K562 (cell line): ENCODE data around the gene TRIM26. TPM values are rescaled to one million over a fixed set of nuclear protein-coding genes. Genes with fewer than 3 reads are reported as not detected.

Experiments
- CBFB ChIP-seq: sonication (generic); formaldehyde crosslinking; IDR thresholded peaks from 2 replicates; pipeline ENCODE4 v1.4.0; 2020; ENCODE audit warnings: mild to moderate bottlenecking, missing genetic modification reagents
- DEAF1 ChIP-seq: fragments of 450-650 bp; formaldehyde crosslinking; IDR thresholded peaks from 2 replicates; pipeline ENCODE4 v1.4.0; 2020; ENCODE audit warnings: mild to moderate bottlenecking, moderate library complexity
- NR2C2 ChIP-seq, 2 experiments: fragments of 200-800 bp in 1 of 2; sonication (Bioruptor generic) in 1 of 2; sonication (generic) in 1 of 2; formaldehyde crosslinking in 1 of 2; IDR thresholded peaks; 2 replicates each; pipeline versions ENCODE4 v1.6.1 to v1.8.0; 2016 to 2022; ENCODE audit warnings: mild to moderate bottlenecking in 1 of 2, missing compliant biosample characterization in 1 of 2, missing genetic modification characterization in 1 of 2, missing genetic modification reagents in 1 of 2
- PRDM10 ChIP-seq: fragments of 450-650 bp; IDR thresholded peaks from 2 replicates; pipeline ENCODE4 v1.6.1; 2018; ENCODE audit not compliant: partially characterized antibody
- RBM15 ChIP-seq: fragments of 200-400 bp; formaldehyde crosslinking; IDR thresholded peaks from 2 replicates; pipeline ENCODE4 v1.6.1; 2018; ENCODE audit warnings: mild to moderate bottlenecking, low read length, moderate library complexity; ENCODE audit not compliant: insufficient read depth
- STAT5A ChIP-seq: IDR thresholded peaks from 2 replicates; pipeline ENCODE4 v1.6.1; 2012; ENCODE audit warnings: low read length, inconsistent platforms, borderline replicate concordance
- TAF1 ChIP-seq: IDR thresholded peaks from 2 replicates; pipeline ENCODE4 v1.6.1; 2011; ENCODE audit warnings: mild to moderate bottlenecking, low read length, moderate library complexity; ENCODE audit not compliant: insufficient read depth, control insufficient read depth, severe bottlenecking; ENCODE audit errors: extremely low read depth
- TAF15 ChIP-seq: fragments of 200-400 bp; formaldehyde crosslinking; IDR thresholded peaks from 2 replicates; pipeline ENCODE4 v1.6.1; 2017; ENCODE audit warnings: mild to moderate bottlenecking, low read depth, low read length, moderate library complexity
- ZNF41 ChIP-seq: fragments of 250-450 bp; sonication (Bioruptor Pico); conservative IDR thresholded peaks from 2 replicates; pipeline ENCODE4 v1.4.0; 2020; ENCODE audit warnings: mild to moderate bottlenecking
- polyA plus RNA-seq, 8 experiments: library from polyadenylated mRNA; depleted of rRNA in 4 of 8; stranded (reverse) in 5 of 8; unstranded in 3 of 8; fragments of >200 nt; fragmentation: Nextera tagmentation in 2 of 8; fragmentation: Illumina TruSeq in 1 of 8; extraction: Ambion mirVana in 2 of 8; extraction: Trizol in 1 of 8; gene quantifications; 2 replicates each; pipeline versions ENCODE4 v1.2.1 to v1.2.3, GENCODE V29; 2011 to 2014; ENCODE audit warnings: inconsistent platforms in 1 of 8, missing spikeins in 1 of 8
- total RNA-seq, 7 experiments: library from RNA; depleted of rRNA in 6 of 7; stranded (reverse); fragments of >200 nt in 6 of 7; fragmentation: Illumina TruSeq in 2 of 7; extraction: Trizol in 2 of 7; gene quantifications; 2 replicates each; pipeline versions ENCODE4 v1.2.1 to v1.2.3, GENCODE V29; 2011 to 2021; ENCODE audit warnings: low replicate concordance in 1 of 7

The TRIM26 gene
- total and polyA plus RNA-seq, 9 of the 15 experiments (the other 6 are each of a cell fraction or from before 2014, with no cell fraction given) = 0.80 to 5.0 (median 2.8) TPM

GRCh38 chr6:30244560-30244959, 31.4 kb upstream of the TRIM26 start (continued):
- TF ChIP-seq ZNF41 (CRISPR knock-in tag) (no peak), TAF15 (no peak), RBM15 (no peak), DEAF1 (CRISPR knock-in tag) (no peak), TAF1 (no peak), STAT5A (no peak), CBFB (CRISPR knock-in tag) (no peak), NR2C2 (CRISPR knock-in tag; IDR thresholded peaks at IDR 0.05) (no peak), NR2C2 (tag; IDR thresholded peaks at IDR 0.05) (no peak), PRDM10 (no peak)
- TF ChIP-seq, all 486 proteins: peak for 0
